ENCODE data around the gene PDE1C.

DNA sequence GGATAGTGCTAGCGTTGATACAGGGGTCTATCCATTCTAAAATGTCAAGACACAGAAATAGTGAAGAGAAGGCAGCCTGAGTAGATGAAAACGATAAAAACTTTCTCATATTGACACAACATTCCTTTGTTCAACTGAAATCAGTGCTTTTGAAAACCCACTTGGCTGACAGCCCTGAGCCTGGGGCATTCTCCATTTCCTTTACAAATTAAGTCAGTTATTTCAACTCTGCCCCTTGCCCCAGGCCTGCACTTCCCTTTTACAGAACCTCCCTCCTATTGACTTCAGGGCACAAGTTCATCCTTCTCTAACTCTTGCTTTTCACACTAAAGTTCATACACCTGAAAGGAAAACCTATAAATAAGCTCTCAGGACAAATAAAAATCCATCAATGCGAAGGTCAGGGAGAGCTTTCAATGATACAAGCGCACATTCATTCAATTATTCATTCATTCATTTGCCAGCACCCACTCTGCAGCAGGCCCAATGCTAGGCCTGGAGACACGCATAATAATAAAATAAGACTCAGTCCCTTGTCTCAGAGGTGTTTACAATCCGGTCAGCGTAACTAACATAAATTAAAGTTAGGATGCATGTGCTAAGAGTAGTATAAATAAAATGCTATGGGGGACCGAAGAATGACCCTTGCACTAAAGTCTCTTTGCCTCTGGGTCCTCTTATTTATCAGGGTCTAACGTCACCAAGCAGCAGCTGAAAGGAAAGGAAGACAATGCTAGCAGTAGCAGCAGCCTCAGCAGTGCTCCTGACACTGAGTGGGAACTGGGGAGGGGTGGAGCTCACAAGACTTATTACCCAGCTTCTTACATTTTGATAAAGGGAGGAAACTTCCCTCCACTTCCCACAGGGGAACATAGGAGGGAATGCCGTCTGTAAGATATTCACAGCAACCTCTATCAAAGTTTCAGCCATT is 134.8 kb downstream of the PDE1C start:
- TF ChIP-seq, protein P1, sequence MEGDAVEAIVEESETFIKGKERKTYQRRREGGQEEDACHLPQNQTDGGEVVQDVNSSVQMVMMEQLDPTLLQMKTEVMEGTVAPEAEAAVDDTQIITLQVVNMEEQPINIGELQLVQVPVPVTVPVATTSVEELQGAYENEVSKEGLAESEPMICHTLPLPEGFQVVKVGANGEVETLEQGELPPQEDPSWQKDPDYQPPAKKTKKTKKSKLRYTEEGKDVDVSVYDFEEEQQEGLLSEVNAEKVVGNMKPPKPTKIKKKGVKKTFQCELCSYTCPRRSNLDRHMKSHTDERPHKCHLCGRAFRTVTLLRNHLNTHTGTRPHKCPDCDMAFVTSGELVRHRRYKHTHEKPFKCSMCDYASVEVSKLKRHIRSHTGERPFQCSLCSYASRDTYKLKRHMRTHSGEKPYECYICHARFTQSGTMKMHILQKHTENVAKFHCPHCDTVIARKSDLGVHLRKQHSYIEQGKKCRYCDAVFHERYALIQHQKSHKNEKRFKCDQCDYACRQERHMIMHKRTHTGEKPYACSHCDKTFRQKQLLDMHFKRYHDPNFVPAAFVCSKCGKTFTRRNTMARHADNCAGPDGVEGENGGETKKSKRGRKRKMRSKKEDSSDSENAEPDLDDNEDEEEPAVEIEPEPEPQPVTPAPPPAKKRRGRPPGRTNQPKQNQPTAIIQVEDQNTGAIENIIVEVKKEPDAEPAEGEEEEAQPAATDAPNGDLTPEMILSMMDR (IDR thresholded peaks at IDR 0.05): no peak
- TF ChIP-seq ZFX (IDR thresholded peaks at IDR 0.05; ENCODE audit: borderline replicate concordance): no peak
